AG08396 (cell line): ENCODE measurements around the gene D2HGDH.
"Not testable (repeated sequence)": the region's sequence is repeated elsewhere in the genome, so short reads cannot be mapped to it uniquely, and the experiment has no call there.

Experiments used
- DNase-seq: peaks from one replicate; pipeline ENCODE4 v3.0.0; 2012; ENCODE audit warnings: low spot score, mixed read lengths

The D2HGDH gene

GRCh38 chr2:241724975-241725870 is 9.2 kb upstream of the D2HGDH start:
- DNase-seq: no peak

- no peak for DNase-seq
Measured at GRCh38 chr2:241726459-241726858, 8.0 kb upstream of the D2HGDH start.

- DNase-seq: no peak
Measured at GRCh38 chr2:241728000-241728399, 6.4 kb upstream of the D2HGDH start.

- DNase-seq: no peak
Measured at GRCh38 chr2:241728627-241729026, 5.8 kb upstream of the D2HGDH start.

GRCh38 chr2:241729868-241730267 is 4.6 kb upstream of the D2HGDH start:
- DNase-seq: no peak

- DNase-seq: no peak
Measured at GRCh38 chr2:241730671-241731293, 3.6 kb upstream of the D2HGDH start.

- DNase-seq: not testable (repeated sequence)
Measured at GRCh38 chr2:241732513-241733186, 1.8 kb upstream of the D2HGDH start.

- DNase-seq: no peak
Measured at GRCh38 chr2:241733391-241734207, 831 bp upstream of the D2HGDH start.

GRCh38 chr2:241734208-241734466 is 293 bp upstream of the D2HGDH start:
- no peak for DNase-seq

- no peak for DNase-seq
Measured at GRCh38 chr2:241736111-241736510, 1.7 kb downstream of the D2HGDH start.

GRCh38 chr2:241738040-241738686 is 3.7 kb downstream of the D2HGDH start:
- no peak for DNase-seq

GRCh38 chr2:241739177-241739576 is 4.7 kb downstream of the D2HGDH start:
- no peak for DNase-seq

GRCh38 chr2:241739651-241740050 is 5.2 kb downstream of the D2HGDH start:
- peak; percentile 41 for DNase-seq

GRCh38 chr2:241741016-241741415 is 6.6 kb downstream of the D2HGDH start:
- no peak for DNase-seq

GRCh38 chr2:241742320-241742939 is 8.0 kb downstream of the D2HGDH start:
- no peak for DNase-seq

GRCh38 chr2:241743008-241743407 is 8.6 kb downstream of the D2HGDH start:
- not testable (repeated sequence) for DNase-seq

GRCh38 chr2:241743620-241744019 is 9.2 kb downstream of the D2HGDH start:
- DNase-seq: no peak

- no peak for DNase-seq
Measured at GRCh38 chr2:241744028-241744754, 9.8 kb downstream of the D2HGDH start.

- no peak for DNase-seq
Measured at GRCh38 chr2:241745276-241745675, 10.8 kb downstream of the D2HGDH start.

- DNase-seq: no peak
Measured at GRCh38 chr2:241746084-241746483, 11.7 kb downstream of the D2HGDH start.
